Measurements from ENCODE around the gene CEP104.

CEP104 gene

DNA sequence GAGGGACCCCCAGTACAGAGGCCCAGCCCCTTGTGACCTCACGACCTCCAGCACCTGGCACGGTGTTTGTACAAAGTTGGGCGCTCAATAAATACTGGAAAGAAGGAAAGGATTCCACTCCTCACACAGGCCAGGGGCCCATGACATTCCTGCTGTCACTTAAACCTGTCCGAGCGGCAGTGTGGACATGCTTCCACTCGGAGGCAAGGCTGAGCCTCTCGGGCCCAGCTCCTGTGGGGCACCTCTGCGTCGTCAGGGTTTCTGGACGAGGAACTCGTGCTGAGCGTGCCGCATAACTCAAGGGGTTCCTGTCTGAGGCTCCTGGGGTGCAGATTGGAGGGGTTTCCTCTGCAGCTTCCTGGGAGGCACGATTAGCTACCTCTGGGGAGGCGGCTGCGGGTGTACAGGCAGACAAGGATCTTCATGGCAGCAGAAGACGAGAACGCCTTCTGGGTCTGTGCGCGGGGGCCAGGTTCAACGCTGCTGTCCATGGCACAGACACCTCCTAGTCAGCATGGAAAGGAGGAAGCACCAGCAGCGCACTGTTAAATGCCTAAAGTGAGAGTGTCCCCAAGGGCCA, 88.1 kb downstream of the CEP104 start:
- in situ Hi-C loops (cut with HindIII; ENCODE audit: low sequenced_read_pairs): loop anchor here (25.0 kb wide), 1 partner anchor 132 kb away; the partner anchor contains the start of gene TPRG1L

DNA sequence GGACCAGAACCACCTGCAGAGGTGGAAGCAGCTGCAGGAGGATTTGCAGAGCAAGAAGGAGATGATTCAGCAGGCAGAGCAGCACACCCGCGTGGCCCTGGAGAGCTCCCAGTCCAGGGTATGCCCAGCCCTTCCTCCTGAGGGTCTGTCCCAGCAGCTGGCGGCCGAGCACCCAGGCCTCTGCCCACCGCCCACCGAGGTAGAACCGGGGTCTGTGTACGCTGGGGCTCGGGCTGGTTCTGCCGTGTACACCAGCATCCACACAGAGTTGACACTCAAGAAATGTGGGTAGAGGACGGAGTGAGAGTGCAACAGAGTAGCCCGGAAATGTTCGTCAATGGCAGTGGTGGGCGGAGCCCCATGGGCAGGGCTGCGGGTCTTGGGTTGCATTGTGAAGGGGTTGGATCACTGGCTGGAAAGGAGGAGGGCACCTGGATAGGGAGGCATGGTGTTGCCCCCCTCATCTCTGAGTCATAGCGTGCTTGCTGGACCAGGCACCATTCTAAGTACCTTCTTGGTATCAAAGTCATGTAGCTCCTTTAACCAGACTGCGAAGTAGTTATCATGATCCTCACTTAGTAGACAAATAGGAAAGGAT, 89.6 kb downstream of the CEP104 start:
- in situ Hi-C loops (cut with HindIII; ENCODE audit: low sequenced_read_pairs): loop anchor here (25.0 kb wide), 1 partner anchor 130 kb away; the partner anchor contains the start of gene TPRG1L

DNA sequence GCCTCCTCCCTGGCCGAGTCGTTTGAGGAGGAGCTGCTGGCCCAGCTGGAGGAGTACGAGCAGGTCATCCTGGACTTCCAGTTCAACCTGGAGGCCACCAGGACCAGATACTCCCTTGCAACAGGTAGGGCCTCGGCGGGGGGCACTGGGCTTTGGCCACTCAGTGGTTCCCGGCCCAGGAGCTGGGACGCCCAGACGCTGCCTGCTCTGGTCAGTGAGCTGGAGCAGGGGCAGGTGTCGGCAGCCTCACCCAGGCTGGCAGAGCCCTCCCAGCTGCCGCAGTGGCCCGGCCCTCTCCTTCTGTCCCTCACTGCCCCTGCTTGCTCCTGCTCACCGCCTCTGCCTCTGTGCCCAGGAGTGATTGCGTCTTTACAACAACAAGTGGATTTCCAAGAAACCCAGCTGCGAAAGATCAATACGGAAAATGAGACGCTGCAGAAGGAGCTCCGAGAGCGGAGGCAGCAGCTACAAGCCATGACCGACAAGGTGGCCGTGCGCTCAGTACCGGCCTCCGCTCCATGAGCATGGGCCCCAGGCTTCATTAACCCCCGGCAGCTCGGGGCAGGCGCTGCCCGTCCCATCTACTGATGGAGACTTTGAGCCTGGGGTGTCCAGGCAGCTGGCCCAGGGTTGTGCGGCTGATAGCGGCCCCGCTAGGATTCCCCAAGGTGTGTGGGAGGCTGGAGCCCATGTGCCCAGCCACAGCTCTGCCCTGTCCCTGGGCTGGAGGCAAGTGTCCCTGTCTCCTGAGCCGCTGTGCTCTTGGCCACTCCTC, 93.5 kb downstream of the CEP104 start:
- in situ Hi-C loops (cut with HindIII; ENCODE audit: low sequenced_read_pairs): loop anchor here (25.0 kb wide), 1 partner anchor 126 kb away; the partner anchor contains the start of gene TPRG1L

DNA sequence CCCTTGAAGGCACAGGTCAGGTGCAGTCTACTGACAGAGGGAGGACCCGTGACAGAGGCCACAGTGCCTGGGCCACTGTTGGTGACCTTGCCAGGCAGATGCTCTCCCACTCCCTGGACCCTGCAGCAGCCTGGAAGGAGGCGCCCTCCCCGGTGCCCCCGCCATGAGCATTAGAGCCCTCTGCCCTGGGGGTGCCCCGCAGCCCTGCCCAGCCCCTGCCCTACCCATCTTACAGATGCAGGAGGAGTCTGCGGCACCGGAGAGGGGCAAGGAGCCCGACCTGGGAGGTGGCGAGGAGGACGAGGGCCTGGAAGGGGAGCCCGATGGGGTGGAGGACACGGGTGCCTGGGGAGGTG, 94.2 kb downstream of the CEP104 start:
- in situ Hi-C loops (cut with HindIII; ENCODE audit: low sequenced_read_pairs): loop anchor here (25.0 kb wide), 1 partner anchor 126 kb away; the partner anchor contains the start of gene TPRG1L

DNA sequence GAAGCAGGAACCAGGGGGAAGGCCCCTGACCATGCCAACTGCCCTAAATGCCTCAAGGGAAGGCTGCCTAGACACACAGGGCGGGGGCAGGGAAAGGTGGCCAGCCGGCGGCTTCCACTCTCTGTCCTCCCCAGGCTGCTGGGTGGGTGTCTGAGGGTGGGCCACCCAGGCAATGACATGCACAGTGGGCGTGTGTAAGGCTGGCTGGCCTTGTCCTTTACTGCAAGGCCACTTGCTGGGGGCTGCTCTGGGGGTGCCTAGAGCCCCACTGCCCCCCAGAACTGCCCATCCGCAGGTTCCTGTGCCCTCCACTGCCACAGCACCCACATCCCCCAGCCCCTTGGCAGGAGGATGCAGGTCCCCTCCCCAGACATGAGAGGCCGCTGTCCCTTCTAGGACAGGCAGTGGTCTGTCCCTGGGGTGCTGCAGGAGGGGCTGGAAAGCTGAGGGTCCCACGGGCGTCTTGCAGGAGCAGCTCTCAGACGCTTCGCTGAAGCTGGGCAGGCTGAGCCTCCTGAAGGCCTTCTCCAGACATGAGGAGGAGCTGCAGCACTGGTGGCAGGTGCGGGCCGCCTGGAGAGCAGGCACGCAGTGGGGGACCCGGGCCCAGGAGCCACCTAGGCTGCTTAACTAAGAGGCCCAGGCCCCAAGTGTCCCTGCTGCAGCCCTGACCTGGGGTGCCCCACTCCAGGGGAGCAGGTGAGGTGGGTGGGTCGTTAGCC, 94.7 kb downstream of the CEP104 start:
- in situ Hi-C loops (cut with HindIII; ENCODE audit: low sequenced_read_pairs): loop anchor here (25.0 kb wide), 1 partner anchor 125 kb away; the partner anchor contains the start of gene TPRG1L
